ES-I3 (cell line): Measurements from ENCODE around the gene CLEC5A.
"Not testable (repeated sequence)": the region's sequence is repeated elsewhere in the genome, so short reads cannot be mapped to it uniquely, and the experiment has no call there.

Experiments
- H3K36me3 ChIP-seq: 2 replicates; pipeline ENCODE4 v1.6.1; 2013; ENCODE audit warnings: mild to moderate bottlenecking, low read length, control low read depth, moderate library complexity; ENCODE audit not compliant: insufficient read depth
- H3K4me1 ChIP-seq: 2 replicates; pipeline ENCODE4 v1.6.1; 2013; ENCODE audit warnings: mild to moderate bottlenecking, control low read depth, low read length; ENCODE audit not compliant: insufficient read depth
- H3K9ac ChIP-seq: 2 replicates; pipeline ENCODE4 v1.6.1; 2013; ENCODE audit warnings: low read depth, mild to moderate bottlenecking, low read length, moderate library complexity
- H3K9me3 ChIP-seq: 2 replicates; pipeline ENCODE4 v1.6.1; 2013; ENCODE audit warnings: mild to moderate bottlenecking, low read length, moderate library complexity; ENCODE audit not compliant: control insufficient read depth, insufficient read depth

The CLEC5A gene

DNA sequence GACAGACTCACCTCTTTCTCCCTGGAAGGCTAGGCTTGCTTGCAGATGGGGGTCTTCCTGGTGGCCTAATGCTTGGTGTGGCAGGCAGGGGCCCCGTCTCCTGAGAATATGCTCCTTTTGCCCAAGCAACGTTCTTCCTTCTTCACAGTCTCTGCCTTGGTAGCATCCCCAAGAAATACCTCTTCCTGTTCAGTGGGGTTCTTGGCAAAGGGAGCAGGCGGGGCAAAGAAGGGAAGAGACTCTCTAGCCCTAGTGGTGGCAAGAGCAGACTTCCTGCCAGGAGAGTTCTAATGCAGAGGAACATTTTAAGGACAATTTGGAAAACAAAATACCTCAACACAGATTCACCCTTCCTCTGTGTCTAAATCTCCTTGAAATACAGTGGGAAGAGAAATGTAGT, at the start of gene CLEC5A:
CLEC5A (minus strand) TSS at position 179 of the 400 bp plus-strand sequence. CDS start 682 bp downstream, outside the sequence.
- H3K9me3 ChIP-seq = no peaks in the 10 kb centered on the region
- no peak within 1 kb of the TSS for H3K9ac ChIP-seq
- no peaks in the 10 kb centered on the region for H3K36me3 ChIP-seq
- H3K4me1 ChIP-seq = no peaks in the 10 kb centered on the region

DNA sequence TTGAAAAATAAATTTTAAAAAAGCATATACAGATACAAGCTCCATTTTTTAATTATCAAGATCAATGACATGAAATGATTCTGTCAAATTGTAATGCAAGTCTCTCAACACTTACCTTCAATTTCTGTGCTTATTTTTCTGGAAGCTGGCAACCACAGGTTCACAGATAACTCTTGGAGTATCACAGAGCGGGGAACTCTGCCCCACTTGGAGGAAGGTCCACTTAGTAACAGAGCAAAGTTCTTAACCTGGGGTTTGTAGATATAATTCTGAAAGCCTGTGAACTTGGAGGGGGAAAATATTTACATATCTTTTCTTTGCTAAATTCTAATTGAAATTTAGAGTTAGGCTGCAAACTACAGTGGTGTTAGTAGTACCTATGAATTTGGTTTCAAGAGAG, 46.6 kb upstream of the CLEC5A start:
- no peaks in the 10 kb centered on the region for H3K9me3 ChIP-seq
- no peaks in the 10 kb centered on the region for H3K36me3 ChIP-seq
- no peaks in the 10 kb centered on the region; the same call in 1 of the 2 replicates for H3K4me1 ChIP-seq
- H3K9ac ChIP-seq = no peak overlapping the region

DNA sequence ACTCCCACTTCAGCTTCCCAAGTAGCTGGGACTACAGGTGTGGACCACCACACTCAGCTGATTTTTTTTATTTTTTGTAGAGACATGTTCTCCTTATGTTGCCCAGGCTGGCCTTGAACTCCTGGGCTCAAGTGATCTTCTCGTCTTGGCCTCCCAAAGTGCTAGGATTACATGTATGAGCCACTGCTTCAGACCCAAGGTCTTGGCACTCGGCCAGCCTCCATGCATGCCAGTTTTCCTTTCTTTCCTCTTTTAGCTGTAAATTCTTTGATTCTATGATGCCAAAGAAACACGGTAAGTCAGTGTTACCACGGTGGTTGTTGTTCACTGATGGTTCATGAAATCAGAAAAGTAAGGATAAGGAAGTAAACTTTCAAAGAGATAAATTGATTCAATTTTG, 45.9 kb upstream of the CLEC5A start:
- H3K4me1 ChIP-seq = no peaks in the 10 kb centered on the region; the same call in 1 of the 2 replicates
- no peak overlapping the region for H3K9ac ChIP-seq
- no peaks in the 10 kb centered on the region for H3K9me3 ChIP-seq
- no peaks in the 10 kb centered on the region for H3K36me3 ChIP-seq

DNA sequence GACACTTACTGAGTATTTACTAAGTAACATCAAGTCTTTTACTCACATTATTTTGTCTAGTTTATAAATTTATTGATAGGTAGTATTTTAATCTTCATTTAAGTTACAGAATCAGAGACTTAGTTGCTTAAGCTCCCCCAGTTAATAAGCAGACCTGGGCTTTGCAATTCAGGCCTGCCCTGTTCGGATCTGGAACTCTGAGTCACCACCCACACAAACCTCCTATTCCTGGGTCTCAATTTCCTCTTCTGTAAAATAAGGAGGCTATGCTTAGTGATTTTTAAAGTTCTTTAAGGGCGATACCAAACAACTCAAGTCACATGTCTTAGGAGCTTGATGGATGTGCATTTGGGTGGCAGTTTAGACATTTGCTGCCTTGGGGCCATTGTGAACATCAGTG, 45.4 kb upstream of the CLEC5A start:
- no peaks in the 10 kb centered on the region for H3K36me3 ChIP-seq
- H3K9ac ChIP-seq = no peak overlapping the region
- H3K4me1 ChIP-seq = no peaks in the 10 kb centered on the region; the same call in 1 of the 2 replicates
- H3K9me3 ChIP-seq = no peaks in the 10 kb centered on the region

DNA sequence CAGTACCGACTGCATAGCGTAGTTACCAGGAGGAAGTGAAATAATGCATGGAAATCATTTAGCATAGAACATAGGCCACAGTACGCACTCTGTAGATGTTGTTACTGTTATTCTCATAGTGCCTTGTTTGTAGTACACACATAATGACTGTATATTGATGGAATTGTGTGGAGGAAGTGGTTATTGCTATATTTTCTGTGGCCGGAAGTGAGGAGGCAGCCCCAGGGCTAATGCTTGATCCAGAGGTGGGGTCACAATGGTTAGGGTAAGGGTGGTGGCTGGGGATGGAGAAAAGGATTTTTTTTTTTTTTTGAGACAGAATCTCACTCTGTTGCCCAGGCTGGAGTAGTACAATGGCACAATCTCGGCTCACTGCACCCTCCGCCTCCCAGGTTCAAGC, 44.4 kb upstream of the CLEC5A start:
- no peaks in the 10 kb centered on the region for H3K36me3 ChIP-seq
- H3K9ac ChIP-seq = no peak overlapping the region
- H3K9me3 ChIP-seq = no peaks in the 10 kb centered on the region

DNA sequence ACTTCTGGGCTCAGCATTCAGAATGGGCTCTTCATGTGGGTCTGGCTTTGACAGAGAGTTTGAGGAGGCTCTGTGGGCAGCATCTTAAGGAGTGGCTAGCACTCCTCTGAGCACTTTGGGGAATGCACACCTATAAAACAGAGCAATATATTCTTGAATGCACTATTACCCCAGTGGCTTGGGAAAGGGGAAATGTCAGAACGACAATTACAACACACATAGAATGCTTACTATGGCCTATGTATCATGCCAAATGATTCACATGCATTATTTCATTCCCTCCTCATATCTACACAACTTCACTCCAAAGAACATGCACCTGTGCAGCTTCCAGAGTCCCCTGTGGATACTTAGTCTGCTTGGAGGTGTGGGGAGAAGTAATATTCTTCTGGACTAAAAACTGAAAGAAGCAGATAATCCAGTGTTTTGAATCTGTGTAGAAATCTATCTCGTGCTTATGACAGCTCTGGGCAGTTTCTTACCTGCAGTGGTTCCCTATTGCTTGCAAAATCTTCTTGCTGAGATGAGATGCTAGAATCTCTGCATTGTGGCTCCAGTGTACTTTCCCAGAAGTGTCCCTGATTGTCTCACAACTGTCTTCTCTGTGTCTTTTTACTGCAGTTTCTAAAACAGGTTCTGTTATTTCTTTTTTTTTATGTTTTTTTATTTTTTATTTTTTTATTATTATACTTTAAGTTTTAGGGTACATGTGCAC, 43.4 kb upstream of the CLEC5A start:
- Histone ChIP-seq H3K9me3 (no peaks in the 10 kb centered on the region), H3K9ac (no peak overlapping the region), H3K36me3 (no peaks in the 10 kb centered on the region), H3K4me1 (no peaks in the 10 kb centered on the region)

More for the DNA sequence above, 44.4 kb upstream of the CLEC5A start:
- no peaks in the 10 kb centered on the region; the same call in 1 of the 2 replicates for H3K4me1 ChIP-seq

DNA sequence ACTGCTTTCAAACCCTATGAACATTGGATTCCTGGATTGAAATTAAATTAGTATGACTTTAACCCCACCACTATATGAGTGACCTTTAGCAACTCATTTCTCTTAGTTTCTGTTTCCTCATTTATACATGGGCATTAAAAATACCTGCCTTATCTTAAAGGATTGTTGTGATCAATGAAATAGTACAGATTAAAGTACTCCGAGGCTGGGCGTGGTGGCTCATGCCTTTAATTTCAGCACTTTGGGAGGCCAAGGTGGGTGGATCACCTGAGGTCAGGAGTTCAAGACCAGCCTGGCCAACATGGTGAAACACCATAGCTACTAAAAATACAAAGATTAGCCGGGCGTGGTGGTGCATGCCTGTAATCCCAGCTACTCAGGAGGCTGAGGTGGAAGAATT, 41.0 kb upstream of the CLEC5A start:
- not testable (repeated sequence) for H3K9ac ChIP-seq, H3K9me3 ChIP-seq, H3K36me3 ChIP-seq, H3K4me1 ChIP-seq

DNA sequence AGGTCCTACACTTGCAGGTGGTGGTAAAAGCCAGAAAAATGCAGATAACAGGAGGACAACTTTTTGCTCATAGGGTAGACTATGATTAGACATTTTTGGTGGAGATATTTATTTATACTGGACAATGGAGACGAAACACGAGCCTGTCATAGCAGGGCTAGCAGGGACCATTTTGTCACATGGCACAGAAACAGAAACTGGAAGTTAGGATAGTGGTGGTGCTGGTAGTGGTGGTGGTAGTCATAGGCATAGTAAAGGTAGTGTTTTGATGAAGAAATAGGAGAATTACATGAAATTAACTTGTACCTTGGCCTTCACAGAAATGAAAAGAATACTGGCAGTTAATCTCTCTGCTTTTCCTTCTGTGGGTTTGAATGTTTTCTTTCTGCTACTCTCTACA, 40.1 kb upstream of the CLEC5A start:
- Histone ChIP-seq H3K36me3 (no peaks in the 10 kb centered on the region), H3K9me3 (no peaks in the 10 kb centered on the region), H3K4me1 (no peaks in the 10 kb centered on the region), H3K9ac (no peak overlapping the region)

DNA sequence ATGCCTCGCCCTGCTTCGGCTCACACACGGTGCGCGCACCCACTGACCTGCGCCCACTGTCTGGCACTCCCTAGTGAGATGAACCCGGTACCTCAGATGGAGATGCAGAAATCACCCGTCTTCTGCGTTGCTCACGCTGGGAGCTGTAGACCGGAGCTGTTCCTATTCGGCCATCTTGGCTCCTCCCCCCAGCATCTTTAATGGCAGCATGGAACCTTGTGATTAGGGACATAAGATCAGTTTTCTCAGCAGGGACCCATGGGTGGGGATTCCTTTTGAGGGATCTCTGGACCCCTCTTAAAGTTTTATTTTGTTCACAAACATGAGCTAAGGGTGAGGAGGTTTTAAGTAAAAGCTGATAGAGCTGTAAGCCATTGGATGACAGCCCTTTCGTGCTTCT, 39.2 kb upstream of the CLEC5A start:
- not testable (repeated sequence) for H3K4me1 ChIP-seq, H3K36me3 ChIP-seq, H3K9me3 ChIP-seq
- peak overlapping the region; percentile 50; the same call in 1 of the 2 replicates for H3K9ac ChIP-seq

DNA sequence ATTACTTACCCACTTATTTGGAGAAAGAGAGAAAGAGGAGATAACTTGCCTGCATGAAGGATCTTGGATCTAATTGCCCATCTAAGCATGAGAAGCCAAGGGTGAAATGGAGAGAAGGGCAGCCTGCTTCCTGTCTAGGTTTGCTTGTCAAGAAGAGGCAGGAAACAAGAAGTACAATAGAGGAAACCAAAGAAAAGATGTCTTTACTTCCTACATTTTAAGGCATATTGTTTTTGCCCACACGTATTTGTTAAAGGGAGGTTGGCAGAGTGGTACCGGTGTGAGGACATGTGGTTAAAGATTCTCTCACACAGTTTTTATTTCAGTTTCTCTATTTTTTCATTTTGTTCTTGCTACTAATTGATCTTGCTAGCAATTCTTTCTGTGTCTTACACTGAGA, 32.8 kb upstream of the CLEC5A start:
- Histone ChIP-seq H3K9me3 (no peaks in the 10 kb centered on the region), H3K36me3 (no peaks in the 10 kb centered on the region), H3K4me1 (no peaks in the 10 kb centered on the region), H3K9ac (no peak overlapping the region)

DNA sequence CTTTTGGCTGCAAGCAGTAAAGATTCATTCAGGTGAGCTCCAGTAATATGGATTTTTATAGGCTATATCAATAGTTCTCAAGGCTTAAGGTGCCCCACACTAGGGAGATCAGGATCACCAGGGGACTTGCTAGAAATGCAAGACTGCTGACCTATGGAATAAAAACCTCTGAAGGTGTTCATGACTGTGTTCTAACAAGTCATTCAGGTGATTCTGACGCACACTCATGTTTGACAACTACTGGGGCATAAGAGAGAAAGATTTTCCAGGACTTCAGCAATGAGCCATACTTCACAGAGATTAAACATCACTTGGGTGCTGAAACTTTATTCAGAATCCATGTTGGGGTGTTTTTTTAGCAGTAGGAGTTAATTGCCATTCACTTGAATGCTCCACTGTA, 31.6 kb upstream of the CLEC5A start:
- no peaks in the 10 kb centered on the region for H3K9me3 ChIP-seq
- no peaks in the 10 kb centered on the region for H3K36me3 ChIP-seq
- H3K9ac ChIP-seq = no peak overlapping the region
- no peaks in the 10 kb centered on the region for H3K4me1 ChIP-seq

DNA sequence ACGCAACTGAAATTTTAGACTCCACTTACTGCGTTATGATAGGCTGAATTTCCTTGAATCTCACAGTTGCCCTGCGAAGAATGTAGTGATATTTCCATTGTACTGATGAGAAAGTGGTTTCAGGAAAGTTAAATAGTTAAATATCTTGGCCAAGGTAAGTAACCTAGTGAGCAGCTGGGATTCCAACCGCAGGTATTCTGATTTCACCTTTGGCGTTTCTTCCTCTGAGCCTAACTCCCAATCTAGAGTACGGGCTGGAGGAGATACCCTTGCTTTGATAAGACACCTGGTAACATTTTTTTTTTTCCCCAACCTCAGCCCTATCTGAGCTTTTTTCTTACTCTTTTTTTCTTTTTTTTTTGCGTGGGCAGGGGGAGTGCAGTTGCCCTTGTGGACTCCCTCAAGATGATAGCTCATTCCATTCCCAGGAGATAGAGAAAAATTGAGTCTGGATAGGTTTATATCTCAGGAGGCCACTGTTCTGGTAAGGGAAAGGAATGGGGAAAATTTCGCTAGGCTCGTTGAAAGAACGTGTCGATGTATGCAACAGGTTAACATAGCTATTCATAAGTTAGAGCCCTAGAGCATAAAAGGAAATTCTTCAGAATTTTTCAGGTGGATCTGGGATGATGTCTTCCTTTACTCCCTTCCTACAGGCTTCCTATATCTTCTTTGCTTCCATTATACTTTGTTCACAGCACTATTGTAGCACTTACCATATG, 29.9 kb upstream of the CLEC5A start:
- Histone ChIP-seq H3K36me3 (no peaks in the 10 kb centered on the region), H3K9me3 (no peaks in the 10 kb centered on the region), H3K9ac (peak overlapping the region; percentile 17; the same call in 1 of the 2 replicates), H3K4me1 (no peaks in the 10 kb centered on the region)

DNA sequence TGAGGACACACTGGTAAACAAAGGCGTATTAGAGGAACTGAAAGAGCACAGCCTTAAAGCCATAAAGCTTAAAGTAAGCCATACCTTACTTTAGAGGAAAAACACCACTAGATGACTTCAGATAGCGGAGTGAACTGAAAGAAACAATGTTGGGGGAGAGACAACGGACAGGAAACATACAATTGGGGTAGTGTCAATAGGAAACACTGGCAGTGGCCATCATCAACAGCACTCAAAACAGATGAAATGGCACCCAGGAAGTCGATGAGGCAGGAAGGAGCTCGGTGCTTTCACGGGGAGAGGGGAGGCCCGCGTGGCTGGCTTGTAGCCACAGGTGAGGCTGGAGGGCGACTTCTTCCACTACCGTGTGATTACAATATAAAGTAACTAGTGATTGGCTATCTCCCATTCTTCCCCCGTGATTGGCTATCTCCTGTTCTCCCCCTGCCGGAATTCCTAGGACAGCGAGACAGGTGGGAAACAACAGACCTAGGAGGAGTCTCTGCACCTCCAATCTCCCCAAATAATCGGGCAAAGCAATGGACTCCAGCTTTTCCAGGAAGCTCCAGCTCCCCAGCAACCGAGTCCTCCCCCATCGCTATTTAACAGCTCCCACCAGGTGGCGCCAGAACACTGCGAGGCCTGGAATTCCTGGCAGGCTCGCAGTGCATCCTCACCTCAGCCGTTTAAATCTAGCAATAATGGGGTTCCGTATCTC, 29.2 kb upstream of the CLEC5A start:
- Histone ChIP-seq H3K4me1 (no peaks in the 10 kb centered on the region), H3K36me3 (no peaks in the 10 kb centered on the region), H3K9me3 (no peaks in the 10 kb centered on the region), H3K9ac (peak overlapping the region; percentile 17; the same call in 1 of the 2 replicates)

DNA sequence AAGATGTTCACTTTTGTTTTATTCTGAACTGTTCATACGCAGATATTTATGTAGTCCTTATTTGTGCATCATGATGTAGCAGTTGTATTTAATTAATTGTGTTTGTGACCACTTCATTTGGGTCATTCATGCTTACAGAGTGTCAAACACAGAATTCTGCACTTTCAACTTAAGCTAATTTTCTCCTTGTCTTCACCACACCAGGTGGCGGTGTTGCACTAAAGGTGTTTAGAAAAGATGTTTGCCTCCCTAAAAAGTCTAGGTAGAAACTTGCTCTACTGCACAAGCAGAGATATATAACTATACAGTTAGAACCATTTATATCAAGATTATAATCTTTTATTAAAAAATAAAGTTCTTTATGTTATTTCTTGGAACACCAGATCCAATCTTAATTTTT, 28.1 kb upstream of the CLEC5A start:
- Histone ChIP-seq H3K9me3 (no peaks in the 10 kb centered on the region), H3K4me1 (no peaks in the 10 kb centered on the region), H3K9ac (no peak overlapping the region), H3K36me3 (no peaks in the 10 kb centered on the region)
